HG03432 (cell line): Measurements from ENCODE around the gene PTCSC3.
A peak's percentile ranks its signal among the peaks of the same experiment; 100 is the strongest.
"Not testable (repeated sequence)": the region's sequence is repeated elsewhere in the genome, so short reads cannot be mapped to it uniquely, and the experiment has no call there.

Experiments
- ATAC-seq: cut with Tn5 transposase; IDR thresholded peaks from one replicate; pipeline ENCODE4 v1.9.1; 2021; ENCODE audit warnings: mild to moderate bottlenecking, moderate library complexity; ENCODE audit not compliant: unreplicated experiment

Gene PTCSC3

DNA sequence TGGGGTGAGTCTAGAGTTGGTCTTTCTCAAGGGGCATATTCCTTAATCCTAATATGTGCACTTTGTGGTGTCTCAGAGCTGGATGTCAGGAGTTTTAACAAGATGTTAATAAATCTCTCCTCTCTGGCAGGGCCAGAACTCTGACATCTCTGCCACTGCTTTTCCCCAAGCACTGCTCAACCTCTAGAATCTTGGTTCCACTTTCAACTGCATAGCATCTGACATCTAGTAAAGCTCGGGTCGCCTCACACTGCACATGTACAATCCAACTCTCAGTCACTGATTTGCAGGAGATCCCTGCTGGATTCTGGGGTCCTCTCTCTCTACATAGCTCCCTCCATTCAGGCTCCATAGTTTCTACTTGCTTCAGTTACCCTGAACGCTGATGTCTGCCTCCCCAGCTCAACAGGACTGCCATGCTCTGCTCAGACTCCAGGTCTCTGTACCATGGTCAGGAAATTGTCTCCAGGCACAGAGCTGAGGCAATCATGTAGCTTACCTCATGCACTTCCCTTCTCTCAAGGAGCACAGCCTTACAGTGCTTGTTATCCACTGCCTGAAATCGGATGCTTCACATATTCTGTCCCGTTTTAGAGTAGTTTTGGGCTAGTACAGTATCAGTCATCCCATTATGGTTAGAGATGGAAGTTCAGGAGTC lies 1.6 kb downstream of the PTCSC3 start:
- ATAC-seq, result no peak

DNA sequence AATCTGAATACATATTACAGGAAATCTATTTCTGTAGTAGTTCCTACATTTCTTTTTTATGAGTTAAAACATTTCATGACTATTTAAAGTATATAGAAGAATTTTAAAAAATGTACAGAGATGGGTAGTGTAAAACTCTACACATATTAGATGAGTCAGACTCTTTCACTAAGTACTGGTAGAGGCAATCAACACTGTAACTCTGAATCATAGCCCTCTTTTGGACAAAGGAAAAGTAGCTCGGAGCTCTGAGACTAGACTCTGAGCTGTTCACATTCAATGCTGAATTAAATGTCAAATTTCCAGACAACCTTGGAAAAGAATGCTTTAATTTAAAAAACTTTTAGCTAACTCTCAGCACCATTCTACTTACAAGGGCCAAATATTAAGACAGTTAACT lies 3.4 kb downstream of the PTCSC3 start:
- ATAC-seq, result no peak

DNA sequence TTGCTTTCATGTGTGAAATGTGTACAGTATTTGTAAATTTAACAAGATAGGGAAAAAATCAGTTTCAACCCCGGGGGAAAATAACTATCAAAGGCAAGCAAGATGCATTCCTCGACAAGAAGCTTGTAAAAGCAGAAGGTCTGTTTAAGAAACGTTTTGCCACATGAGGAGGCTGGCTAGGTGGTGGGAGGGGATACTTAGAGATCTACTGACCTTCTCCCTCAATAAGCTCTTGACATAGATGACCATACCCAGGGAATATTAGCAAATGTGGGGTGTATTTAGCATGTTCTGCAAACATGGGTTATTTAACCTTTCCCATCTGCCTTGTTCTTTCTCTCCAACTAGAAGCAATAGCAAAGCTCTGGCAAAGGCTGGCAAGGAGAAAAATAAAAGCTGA lies 4.9 kb downstream of the PTCSC3 start:
- ATAC-seq, result no peak

DNA sequence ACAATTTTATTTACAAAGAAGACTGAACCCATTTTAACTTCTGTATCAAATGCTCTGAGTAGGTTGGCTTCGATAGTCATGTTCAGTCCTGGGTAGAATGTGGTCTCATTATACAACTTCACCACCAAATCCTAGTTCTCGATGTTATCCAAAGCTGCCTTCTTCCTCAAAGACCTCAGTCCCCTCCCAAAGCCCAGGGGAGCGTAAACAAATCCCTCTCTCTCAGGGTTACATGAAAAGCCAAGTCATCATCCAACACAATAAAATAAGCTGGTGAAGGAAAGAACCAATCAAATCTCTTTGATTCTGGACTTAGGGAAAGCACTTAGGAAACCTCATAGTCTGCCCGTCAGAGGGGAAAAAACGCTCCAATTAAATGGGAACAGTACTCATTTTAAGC lies 9.1 kb downstream of the PTCSC3 start:
- no peak for ATAC-seq

DNA sequence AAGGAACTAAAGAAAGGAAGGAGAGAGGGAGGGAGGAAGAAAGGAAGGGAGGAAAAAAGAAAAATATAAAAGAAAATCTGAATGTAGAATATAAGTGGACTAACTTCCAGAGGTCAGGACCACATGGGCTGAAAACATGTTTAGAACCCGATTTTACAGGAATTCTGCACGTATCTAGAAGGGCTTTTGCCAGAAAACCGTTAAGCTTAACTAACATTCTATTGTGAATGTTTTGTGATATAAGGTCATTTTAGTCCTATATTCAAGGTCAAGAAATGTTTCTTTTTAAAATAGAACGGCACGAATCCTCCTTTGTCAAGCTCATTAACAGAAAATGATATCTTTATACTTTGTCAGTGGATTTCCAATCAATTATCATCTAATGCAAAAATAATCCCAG lies 13.1 kb downstream of the PTCSC3 start:
- no peak for ATAC-seq

DNA sequence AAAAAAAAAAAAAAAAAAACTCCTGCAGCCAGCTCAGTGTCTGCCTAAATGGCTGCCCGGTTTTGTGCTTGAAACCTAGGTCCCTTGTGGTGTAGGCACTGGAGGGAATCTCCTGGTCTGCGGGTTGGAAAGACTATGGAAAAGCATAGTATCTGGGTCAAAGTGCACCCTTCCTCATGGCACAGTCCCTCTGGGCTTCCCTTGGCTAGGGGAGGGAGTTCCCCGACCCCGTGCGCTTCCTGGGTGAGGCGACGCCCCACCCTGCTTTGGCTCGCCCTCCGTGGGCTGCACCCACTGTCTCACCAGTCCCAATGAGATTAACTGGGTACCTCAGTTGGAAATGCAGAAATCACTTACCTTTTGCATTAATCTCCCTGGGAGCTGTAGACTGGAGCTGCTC lies 14.3 kb downstream of the PTCSC3 start:
- ATAC-seq, result no peak

DNA sequence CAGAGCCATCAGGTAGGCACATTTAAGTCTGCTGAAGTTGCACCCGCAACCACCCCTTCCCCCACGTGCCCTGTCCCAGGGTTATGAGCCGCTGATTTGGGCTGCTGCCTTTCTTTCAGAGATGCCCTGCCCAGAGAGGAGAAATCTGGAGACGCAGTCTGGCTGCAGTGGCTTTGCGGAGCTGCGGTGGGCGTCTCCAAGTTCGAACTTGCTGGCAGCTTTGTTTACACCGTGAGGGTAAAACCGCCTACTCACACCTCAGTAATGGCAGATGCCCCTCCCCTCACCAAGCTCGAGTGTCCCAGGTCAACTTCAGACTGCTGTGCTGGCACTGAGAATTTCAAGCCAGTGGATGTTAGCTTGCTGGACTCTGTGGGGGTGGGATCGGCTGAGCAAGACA lies 14.7 kb downstream of the PTCSC3 start:
- ATAC-seq, result no peak

DNA sequence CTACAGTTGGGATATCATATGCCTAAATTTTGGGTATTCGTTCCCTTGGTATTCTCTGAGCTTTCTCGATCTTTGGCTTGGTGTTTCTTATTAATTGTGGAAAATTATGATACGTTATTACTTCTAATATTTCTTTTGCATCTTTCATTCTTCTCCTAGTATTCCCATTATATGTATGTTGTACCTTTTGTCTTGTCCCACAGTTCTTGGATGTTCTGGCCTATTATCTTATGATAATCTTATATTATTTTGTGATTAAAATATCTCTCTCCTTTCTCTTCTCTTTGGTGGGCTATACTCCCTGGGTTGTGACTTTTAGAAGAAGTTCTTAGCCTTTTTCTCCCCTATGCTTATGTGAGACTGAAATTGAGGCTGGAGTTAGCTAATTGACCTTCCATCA lies 25.2 kb downstream of the PTCSC3 start:
- ATAC-seq, result no peak

DNA sequence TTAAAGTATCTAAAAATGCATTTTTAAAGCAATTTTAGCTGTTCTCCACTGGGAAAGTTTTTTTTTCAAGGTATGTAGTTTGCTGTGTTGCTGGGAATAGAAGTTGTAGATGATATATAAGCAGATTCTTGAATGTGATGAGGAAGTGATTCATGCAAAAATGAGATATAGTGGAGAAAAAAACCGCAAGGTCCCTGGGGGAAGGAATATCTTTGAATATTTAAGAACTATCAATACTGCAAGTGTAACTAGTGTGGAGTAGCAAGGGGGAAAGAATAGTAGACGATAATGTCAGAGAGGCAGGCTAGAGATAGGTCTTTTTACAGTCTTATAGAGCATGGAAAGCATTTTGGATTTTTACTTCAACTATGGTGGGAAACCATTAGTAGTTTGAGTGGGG lies 42.5 kb downstream of the PTCSC3 start:
- no peak for ATAC-seq

DNA sequence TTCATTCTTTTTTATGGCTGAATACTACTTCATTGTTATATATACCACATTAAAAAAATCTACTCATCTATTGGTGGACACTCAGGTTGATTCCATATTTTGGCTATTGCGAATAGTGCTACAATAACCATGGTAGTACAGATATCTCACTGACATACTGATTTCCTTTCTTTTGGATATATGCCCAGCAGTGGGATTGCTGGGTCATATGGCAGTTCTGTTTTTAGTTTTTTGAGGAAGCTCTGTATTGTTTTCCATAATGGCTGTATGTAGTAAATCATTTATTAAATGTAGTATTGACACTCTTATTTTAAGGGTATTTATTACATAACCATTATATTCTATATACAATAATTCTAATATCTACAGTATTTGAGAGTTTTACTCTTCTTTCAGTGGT lies 43.7 kb downstream of the PTCSC3 start:
- no peak for ATAC-seq

DNA sequence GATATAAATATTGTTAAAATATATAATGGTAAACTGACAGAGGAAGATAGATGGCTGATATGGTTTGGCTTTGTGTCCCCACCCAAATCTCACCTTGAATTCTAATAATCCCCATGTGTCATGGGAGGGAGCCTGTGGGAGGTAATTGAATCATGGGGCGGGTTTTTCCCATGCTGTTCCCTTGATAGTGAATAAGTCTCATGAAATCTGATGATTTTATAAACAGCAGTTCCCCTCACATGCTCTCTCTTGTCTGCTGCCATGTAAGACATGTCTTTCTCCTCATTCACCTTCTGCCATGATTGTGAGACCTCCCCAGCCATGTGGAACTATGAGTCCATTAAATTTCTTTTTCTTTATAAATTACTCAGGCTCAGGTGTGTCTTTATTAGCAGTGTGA lies 46.3 kb downstream of the PTCSC3 start:
- no peak for ATAC-seq

DNA sequence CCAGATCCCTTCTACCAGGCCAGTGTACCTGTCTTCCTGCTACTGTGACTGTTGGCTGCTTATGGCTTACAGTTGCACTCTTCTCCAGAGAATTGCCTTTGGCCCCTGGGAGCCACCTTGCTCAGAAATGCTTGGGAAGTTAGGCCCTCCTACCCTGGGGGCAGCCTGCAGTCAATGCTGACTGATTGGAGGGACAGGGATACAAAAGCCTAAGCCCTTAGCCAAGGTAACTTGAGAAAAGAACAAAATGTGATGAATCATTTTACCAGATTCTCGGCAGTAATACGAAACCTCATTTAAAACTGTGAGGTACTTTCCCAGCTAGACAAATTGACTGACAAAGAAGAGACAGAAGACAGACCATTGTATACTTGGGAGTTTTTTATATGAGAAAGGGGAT lies 47.3 kb downstream of the PTCSC3 start:
- no peak for ATAC-seq

DNA sequence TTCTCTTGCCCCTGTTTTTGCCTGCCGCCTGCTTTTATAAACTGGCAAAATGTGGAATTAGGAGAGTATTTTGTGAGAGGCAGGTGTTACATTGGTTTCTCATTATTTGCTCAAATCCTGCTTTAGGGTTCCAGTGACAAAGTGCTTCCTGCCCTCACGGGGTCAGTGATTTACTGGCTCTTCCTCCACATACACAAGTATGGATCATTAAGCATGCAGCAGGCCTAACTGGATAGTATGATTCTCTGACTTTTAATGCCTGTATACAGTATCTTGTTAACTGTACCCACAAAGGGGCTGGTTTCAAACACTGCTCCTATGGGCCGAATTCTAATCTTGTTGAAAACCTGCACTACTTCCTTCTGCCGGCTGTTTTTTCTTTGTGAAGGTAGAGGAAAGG lies 63.2 kb downstream of the PTCSC3 start:
- no peak for ATAC-seq

DNA sequence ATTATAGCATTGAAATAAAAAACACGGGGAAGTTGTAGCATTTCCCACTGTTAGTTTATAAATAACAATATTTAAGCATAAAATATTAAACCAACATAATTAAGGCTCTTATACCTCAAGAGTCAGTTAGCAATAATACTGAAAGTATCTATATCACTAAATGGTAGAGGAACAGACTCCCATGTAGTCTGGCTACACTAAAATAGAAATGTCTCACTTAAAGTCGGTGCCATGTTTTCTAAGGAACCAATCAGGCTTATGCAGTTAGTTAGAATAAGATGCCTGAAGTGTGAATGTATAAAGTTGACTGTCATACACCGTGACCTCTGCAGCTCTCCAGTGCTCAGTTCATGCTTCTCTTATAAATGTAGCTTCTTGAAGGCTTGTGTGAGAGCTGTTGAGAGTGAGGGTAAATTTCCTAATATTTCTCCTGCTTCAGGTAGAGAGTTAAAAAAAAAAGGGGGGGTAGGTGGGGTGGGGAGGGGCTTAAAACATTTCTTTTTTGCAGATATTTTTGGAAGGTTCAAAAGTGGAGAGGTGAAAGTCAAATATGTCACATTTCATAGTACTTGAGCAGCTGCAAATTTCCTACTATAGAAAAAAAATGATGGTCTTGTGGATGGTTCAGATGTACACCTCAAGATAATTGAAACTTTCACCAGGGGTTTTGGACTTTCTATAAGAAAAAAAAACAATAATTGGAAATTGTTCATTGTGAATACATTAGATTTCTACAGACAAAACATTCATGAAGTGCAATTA lies 64.5 kb downstream of the PTCSC3 start:
- no peak for ATAC-seq

DNA sequence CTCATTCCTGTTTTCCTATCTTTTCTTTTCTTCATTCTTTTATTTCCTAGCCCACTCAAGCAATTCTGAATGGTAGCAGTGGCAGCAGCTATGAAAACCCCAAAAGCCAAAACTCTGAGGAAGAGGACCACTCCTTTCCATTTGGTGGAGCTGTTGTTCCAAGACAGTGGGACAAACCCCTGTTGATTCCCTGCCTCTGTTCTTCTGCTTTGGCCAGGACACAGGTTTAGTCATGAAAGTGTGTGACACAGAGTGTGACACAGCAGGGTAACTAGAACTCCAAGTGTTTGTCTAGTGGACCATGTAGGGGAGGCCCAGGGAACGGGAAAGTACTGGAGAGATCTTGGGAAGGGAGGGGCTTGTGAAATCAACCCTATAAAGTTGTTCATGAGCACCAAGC lies 71.1 kb downstream of the PTCSC3 start:
- no peak for ATAC-seq

DNA sequence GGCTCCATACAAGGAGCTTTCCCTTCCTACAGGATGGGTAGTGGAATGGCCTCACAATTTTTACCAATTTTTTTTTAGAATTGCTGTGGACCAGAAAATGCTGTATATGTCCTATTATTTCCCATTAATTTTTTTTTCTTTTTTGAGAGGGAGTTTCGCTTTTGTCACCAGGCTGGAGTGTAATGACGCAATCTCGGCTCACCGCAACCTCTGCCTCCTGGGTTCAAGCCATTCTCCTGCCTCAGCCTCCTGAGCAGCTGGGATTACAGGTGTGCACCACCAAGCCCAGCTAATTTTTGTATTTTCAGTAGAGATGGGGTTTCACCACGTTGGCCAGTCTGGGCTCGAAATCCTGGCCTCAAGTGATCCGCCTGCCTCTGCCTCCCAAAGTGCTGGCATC lies 72.3 kb downstream of the PTCSC3 start:
- ATAC-seq, result not testable (repeated sequence)

DNA sequence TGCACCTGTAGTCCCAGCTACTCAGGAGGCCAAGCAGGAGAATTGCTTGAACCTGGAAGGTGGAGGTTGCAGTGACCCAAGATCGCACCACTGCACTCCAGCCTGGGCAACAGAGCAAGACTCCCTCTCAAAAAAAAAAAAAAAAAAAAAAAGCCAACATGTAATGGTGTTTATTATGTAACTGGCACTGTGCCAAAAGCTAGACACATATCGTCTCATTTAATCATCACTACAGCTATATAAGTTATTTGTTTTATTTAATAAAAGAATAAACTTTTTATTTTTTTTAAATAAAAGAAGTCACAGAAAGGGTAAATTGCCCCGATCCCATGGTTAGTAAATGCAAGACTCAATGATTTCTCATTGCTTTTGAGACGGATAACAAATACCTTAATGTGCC lies 76.9 kb downstream of the PTCSC3 start:
- ATAC-seq, result no peak

DNA sequence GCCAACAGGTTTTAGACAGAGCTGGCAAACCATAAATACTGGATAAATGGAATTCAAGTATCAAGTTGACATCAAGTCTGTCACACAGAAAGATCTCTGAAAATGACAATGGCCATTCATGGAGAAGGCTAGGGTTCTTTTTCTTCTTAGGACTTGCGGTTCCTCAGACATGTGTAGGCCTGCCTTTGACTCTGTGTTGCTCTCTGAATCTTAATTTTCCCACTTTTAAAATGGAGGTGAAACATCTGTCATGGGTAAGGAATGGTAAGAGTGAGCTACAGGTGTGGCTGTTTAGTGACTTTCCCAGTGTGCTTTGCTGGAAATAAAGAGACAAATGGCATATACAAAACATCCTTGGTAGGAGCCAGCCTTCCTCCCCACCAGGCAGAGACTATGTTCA lies 79.2 kb downstream of the PTCSC3 start:
- no peak for ATAC-seq

DNA sequence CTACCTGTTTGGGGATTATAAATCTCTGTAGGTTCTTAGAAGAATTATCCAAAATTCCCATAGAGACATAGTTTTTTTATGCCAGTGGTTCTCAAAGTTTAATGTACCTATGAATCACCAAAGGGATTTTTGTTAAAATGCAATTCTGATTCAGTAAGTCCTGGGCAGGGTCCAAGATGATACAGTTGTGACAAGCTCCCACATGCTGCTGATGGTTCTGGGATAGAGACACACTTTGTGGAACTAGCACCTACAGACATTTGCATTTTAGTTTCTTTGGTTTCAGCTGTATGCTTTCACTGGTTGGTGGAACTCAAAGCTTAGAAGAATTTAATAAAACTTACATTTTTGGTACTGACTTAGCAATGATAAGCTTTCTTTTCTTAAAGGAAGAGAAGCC lies 80.4 kb downstream of the PTCSC3 start:
- ATAC-seq, result no peak

DNA sequence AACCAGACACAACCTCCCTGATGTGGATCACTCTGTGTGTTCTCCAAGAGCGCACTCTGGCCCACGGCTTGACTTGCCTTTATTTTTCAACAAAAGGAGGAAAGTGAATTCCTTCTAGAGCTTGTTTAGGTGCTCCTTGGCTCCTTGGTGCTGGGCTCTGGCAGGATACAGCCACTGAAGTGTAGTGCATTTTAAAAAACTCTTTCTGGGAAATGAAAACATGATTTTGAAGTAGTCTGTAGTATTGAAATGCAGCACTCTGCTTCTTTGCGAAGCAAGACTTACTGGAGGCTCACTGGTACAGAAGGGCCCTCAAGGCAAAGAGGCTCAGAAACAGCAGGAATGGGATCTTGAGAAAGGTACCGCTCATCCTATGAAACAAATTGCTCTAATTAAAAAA lies 81.6 kb downstream of the PTCSC3 start:
- no peak for ATAC-seq

DNA sequence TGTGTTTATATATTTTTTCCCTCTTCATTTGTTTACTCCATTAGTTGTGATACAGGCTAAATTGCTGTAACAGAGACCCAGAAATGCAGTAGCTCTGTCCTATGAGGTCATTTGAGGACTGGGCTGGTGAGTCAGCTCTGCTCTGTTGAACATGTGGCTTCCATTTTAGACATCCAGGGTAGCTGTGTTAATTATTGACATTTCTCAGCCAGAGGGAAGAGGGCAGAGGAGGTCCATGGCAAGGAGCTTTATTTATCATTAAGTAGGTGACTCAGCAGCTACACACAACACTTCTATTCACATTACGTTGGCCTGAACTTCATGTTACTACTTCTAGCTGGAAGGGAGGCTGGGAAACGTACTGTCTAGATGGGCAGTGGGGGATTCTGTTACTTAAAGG lies 85.4 kb downstream of the PTCSC3 start:
- peak; percentile 94 for ATAC-seq

DNA sequence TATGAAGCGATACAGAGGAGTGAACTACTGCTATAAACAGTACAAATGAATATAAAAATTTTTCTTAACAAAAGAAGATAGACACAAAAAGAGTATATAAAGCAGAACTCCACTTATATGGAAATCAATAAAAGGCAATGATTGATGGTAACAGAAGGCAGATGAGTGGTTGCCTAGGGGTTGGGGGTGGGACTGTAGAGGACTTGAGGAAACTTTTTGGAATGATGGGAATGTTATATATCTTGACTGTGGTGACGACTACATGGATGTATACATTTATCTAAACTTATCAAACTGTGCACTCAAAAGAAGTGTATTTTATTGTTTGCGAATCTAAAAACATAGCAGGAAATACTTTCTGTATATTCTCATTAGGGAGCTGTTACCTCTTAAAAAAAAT lies 89.1 kb downstream of the PTCSC3 start:
- ATAC-seq, result no peak
